K562 (cell line): Measurements from ENCODE around the gene KCNH2. TPM values are rescaled to one million over a fixed set of nuclear protein-coding genes. Genes with fewer than 3 reads are reported as not detected.
A peak's percentile ranks its signal among the peaks of the same experiment; 100 is the strongest.

ENCODE experiments used
- ATAC-seq: fragments of 200-7000 bp; cut with Tn5 transposase; 3 replicates; pipeline ENCODE4 v1.9.1; 2020; ENCODE audit warnings: moderate library complexity
- BruUV-seq: library from RNA; stranded (reverse); fragments of 400-500 nt; replicated peaks from 2 replicates; lab custom pipeline; 2021; lab: Mats Ljungman, UMichigan
- CTCF ChIA-PET: fragments of 300-600 bp; formaldehyde crosslinking; extraction: SDS; loops from one replicate; lab custom pipeline; 2021; ENCODE audit warnings: low intra/inter-chr PET ratio; lab: Yijun Ruan, JAX
- POLR2A ChIA-PET: fragments of 300-600, 350-650 bp; sonication (Branson Sonifier 250); formaldehyde crosslinking; extraction: SDS; loops from one replicate; lab custom pipeline; 2021; ENCODE audit warnings: antibody characterized with exemption, inconsistent platforms; lab: Yijun Ruan, JAX
- DNase-seq, 4 experiments: peaks; one replicate each; pipeline versions ENCODE4 v3.0.0 to v3.0.0-alpha.2; 2011 to 2018; ENCODE audit warnings: low spot score in 3 of 4, mixed read lengths in 3 of 4; ENCODE audit errors: extremely low read depth in 1 of 4
- FAIRE-seq: peaks from 2 replicates; lab custom pipeline; 2011; peaks lifted over from hg19 to GRCh38; lab: Jason Lieb, UNC
- H2AFZ ChIP-seq: 2 replicates; pipeline ENCODE4 v1.6.0; 2011; ENCODE audit warnings: low read depth, low read length, control low read depth, inconsistent platforms
- H3K27ac ChIP-seq: fragments of 200-600 bp; 3 replicates; pipeline ENCODE4 v1.8.0; 2011; ENCODE audit warnings: low read depth, mild to moderate bottlenecking, control low read depth, inconsistent platforms, low read length, moderate library complexity, mixed read lengths; ENCODE audit errors: extremely low read depth
- H3K27me3 ChIP-seq, 2 experiments: fragments of 300-600 bp in 1 of 2; 2 replicates in 1 of 2; 3 replicates in 1 of 2; pipeline versions ENCODE4 v1.6.0 to v1.8.0; 2011; ENCODE audit warnings: inconsistent platforms in 2 of 2, low read length in 2 of 2, mild to moderate bottlenecking in 1 of 2, mixed read lengths in 1 of 2, moderate library complexity in 1 of 2; ENCODE audit not compliant: control insufficient read depth in 2 of 2, insufficient read depth in 2 of 2
- H3K36me3 ChIP-seq: fragments of 300-600 bp; 3 replicates; pipeline ENCODE4 v1.8.0; 2011; ENCODE audit warnings: mild to moderate bottlenecking, low read length, inconsistent platforms; ENCODE audit not compliant: control insufficient read depth, insufficient read depth
- H3K4me1 ChIP-seq, 2 experiments: fragments of 200-600 bp in 1 of 2; replicated peaks in 1 of 2; 2 replicates in 1 of 2; 3 replicates in 1 of 2; pipeline versions ENCODE4 v1.5.1 to v1.8.0; 2011; ENCODE audit warnings: inconsistent platforms in 2 of 2, low read length in 2 of 2, mild to moderate bottlenecking in 1 of 2, mixed read lengths in 1 of 2, moderate library complexity in 1 of 2; ENCODE audit not compliant: control insufficient read depth in 2 of 2, insufficient read depth in 2 of 2
- H3K4me2 ChIP-seq: 2 replicates; pipeline ENCODE4 v1.6.1; 2011; ENCODE audit warnings: low read length, control low read depth, inconsistent platforms, mixed read lengths; ENCODE audit not compliant: insufficient read depth
- H3K4me3 ChIP-seq: fragments of 200-600 bp; sonication (generic), shearing (Covaris generic); 2 replicates; pipeline ENCODE4 v1.5.1; 2016; ENCODE audit warnings: control low read depth, inconsistent platforms
- H3K79me2 ChIP-seq: fragments of 200-600 bp; 3 replicates; pipeline ENCODE4 v1.8.0; 2011; ENCODE audit warnings: low read length, inconsistent platforms; ENCODE audit not compliant: control insufficient read depth, insufficient read depth
- H3K9ac ChIP-seq, 2 experiments: 2 replicates each; pipeline versions ENCODE4 v1.6.0 to v1.6.1; 2011; ENCODE audit warnings: low read depth in 2 of 2, low read length in 2 of 2, control low read depth in 1 of 2, inconsistent platforms in 1 of 2, mild to moderate bottlenecking in 1 of 2, mixed read lengths in 1 of 2; ENCODE audit not compliant: insufficient read depth in 1 of 2
- H3K9me1 ChIP-seq: one replicate; pipeline ENCODE4 v1.6.0; 2011; ENCODE audit warnings: inconsistent platforms, mild to moderate bottlenecking, low read length, moderate library complexity; ENCODE audit not compliant: control insufficient read depth, insufficient read depth
- H3K9me3 ChIP-seq: replicated peaks from 2 replicates; pipeline ENCODE4 v1.5.1; 2011; ENCODE audit warnings: low read depth, low read length, inconsistent platforms; ENCODE audit not compliant: control insufficient read depth, insufficient read depth
- H4K20me1 ChIP-seq: replicated peaks from 2 replicates; pipeline ENCODE4 v1.6.1; 2011; ENCODE audit warnings: low read length, inconsistent platforms, mixed read lengths; ENCODE audit not compliant: control insufficient read depth, insufficient read depth
- HDAC3 ChIP-seq: fragments of 450-650 bp; IDR thresholded peaks from 2 replicates; pipeline ENCODE4 v1.6.1; 2018; ENCODE audit warnings: borderline replicate concordance, mild to moderate bottlenecking, moderate library complexity; ENCODE audit not compliant: partially characterized antibody
- KDM2B ChIP-seq: fragments of 250-450 bp; sonication (Bioruptor Pico); IDR thresholded peaks from 2 replicates; pipeline ENCODE4 v1.8.0; 2021; ENCODE audit warnings: mild to moderate bottlenecking, moderate library complexity
- PHTF2 ChIP-seq: fragments of 250-450 bp; sonication (Bioruptor Pico); IDR thresholded peaks from 2 replicates; pipeline ENCODE4 v1.5.0; 2021; ENCODE audit warnings: mild to moderate bottlenecking
- REST ChIP-seq, 2 experiments: fragments of 450-650 bp; formaldehyde crosslinking in 1 of 2; IDR thresholded peaks; 2 replicates each; pipeline versions ENCODE4 v1.4.0 to v1.6.1; 2014 to 2020; ENCODE audit warnings: mild to moderate bottlenecking in 2 of 2, borderline replicate concordance in 1 of 2, low read depth in 1 of 2
- WGBS: fragments of 100-300 bp; shearing (Covaris generic); methylation state at CpG from one replicate; pipeline ENCODE4 v1.1.6; 2016; ENCODE audit warnings: low coverage, mixed read lengths; ENCODE audit not compliant: insufficient coverage; ENCODE audit errors: missing lambda C conversion rate; 5-methylcytosine and 5-hydroxymethylcytosine counted together
- in situ Hi-C: fragments of 300-500 bp; cut with MboI; formaldehyde crosslinking; loops from 4 replicates; pipeline ENCODE4 v1.15.0; 2018; ENCODE audit warnings: inconsistent platforms, mixed read lengths
- intact Hi-C: fragments of 100-400 bp; cut with micrococcal nuclease; formaldehyde crosslinking; loops from 2 replicates; pipeline ENCODE4 v1.14.2; 2022
- polyA plus RNA-seq, 8 experiments: library from polyadenylated mRNA; depleted of rRNA in 4 of 8; stranded (reverse) in 5 of 8; unstranded in 3 of 8; fragments of >200 nt; fragmentation: Nextera tagmentation in 2 of 8; fragmentation: Illumina TruSeq in 1 of 8; extraction: Ambion mirVana in 2 of 8; extraction: Trizol in 1 of 8; gene quantifications; 2 replicates each; pipeline versions ENCODE4 v1.2.1 to v1.2.3, GENCODE V29; 2011 to 2014; ENCODE audit warnings: inconsistent platforms in 1 of 8, missing spikeins in 1 of 8
- total RNA-seq, 7 experiments: library from RNA; depleted of rRNA in 6 of 7; stranded (reverse); fragments of >200 nt in 6 of 7; fragmentation: Illumina TruSeq in 2 of 7; extraction: Trizol in 2 of 7; gene quantifications; 2 replicates each; pipeline versions ENCODE4 v1.2.1 to v1.2.3, GENCODE V29; 2011 to 2021; ENCODE audit warnings: low replicate concordance in 1 of 7

Gene KCNH2
- total and polyA plus RNA-seq, 9 of the 15 experiments (the other 6 are each of a cell fraction or from before 2014, with no cell fraction given), result 18.1 to 368 (median 218) TPM

GRCh38 chr7:150981644-150982043, 3.5 kb upstream of the KCNH2 start:
- FAIRE-seq (no peak), DNase-seq (no peak), ATAC-seq (no peak)
- Histone ChIP-seq H3K4me2 (no peak overlapping the region), H3K27me3 (peaks cover 23 to 29% of the 10 kb centered on the region in 2 experiments), H4K20me1 (peaks cover 9% of the 10 kb centered on the region; the same call in 1 of the 2 replicates), H3K27ac (no peak overlapping the region), H3K9ac (no peak overlapping the region), H2AFZ (no peak overlapping the region), H3K79me2 (peaks cover 9% of the 10 kb centered on the region), H3K9me3 (no peaks in the 10 kb centered on the region), H3K9me1 (peaks cover 3% of the 10 kb centered on the region), H3K4me3 (no peak overlapping the region), H3K4me1 (peaks cover 24 to 46% of the 10 kb centered on the region in 2 experiments), H3K36me3 (no peaks in the 10 kb centered on the region)
- intact Hi-C loops (no loop called here), in situ Hi-C loops (no loop called here)
- WGBS, result 1% methylated on average over 6 of the region's 6 CpGs
- CTCF ChIA-PET, result no interaction called here
- no TSS peak for BruUV-seq
- POLR2A ChIA-PET, result no interaction called here
- TF ChIP-seq KDM2B (CRISPR knock-in tag), result no peak
- TF ChIP-seq HDAC3, result no peak

GRCh38 chr7:150980663-150981062, 2.5 kb upstream of the KCNH2 start:
- H3K9ac ChIP-seq, result no peak overlapping the region
- ATAC-seq, result no peak
- peak; percentile 27; the same call in 1 of the 2 replicates for TF ChIP-seq REST (IDR thresholded peaks at IDR 0.05; ENCODE audit: borderline replicate concordance)
- TF ChIP-seq REST (CRISPR knock-in tag; IDR thresholded peaks at IDR 0.05; ENCODE audit: low read depth), result no peak
- TF ChIP-seq PHTF2 (CRISPR knock-in tag), result no peak

More at GRCh38 chr7:150980663-150981062, 2.5 kb upstream of the KCNH2 start:
- WGBS, result 10% methylated on average over 2 of the region's 2 CpGs
- Histone ChIP-seq H3K4me3 (no peak overlapping the region), H3K4me2 (no peak overlapping the region), H3K9me1 (peaks cover 3% of the 10 kb centered on the region), H3K27ac (no peak overlapping the region), H3K79me2 (peaks cover 18% of the 10 kb centered on the region), H3K9me3 (no peaks in the 10 kb centered on the region), H3K27me3 (peaks cover 23 to 29% of the 10 kb centered on the region in 2 experiments), H3K36me3 (no peaks in the 10 kb centered on the region), H3K4me1 (peaks cover 32 to 47% of the 10 kb centered on the region in 2 experiments), H2AFZ (no peak overlapping the region), H4K20me1 (peaks cover 9% of the 10 kb centered on the region; the same call in 1 of the 2 replicates)
- FAIRE-seq, result no peak
- ChIA-PET CTCF (interaction anchor here (0.9 to 1.0 kb wide), 2 partner anchors 8 to 82 kb away, joined by 4 to 7 read pairs; no protein-coding TSS in a partner anchor), POLR2A (interaction anchor here (0.7 to 1.3 kb wide), 7 partner anchors 12 to 94 kb away, joined by 3 to 5 read pairs (median 4); no protein-coding TSS in a partner anchor)
- DNase-seq, result no peak
- intact Hi-C loops (no loop called here), in situ Hi-C loops (no loop called here)
- no TSS peak for BruUV-seq
